NCI-H187 treated with DMSO at 0.1 percent for 48 hours (cell line): ENCODE data around the gene VTCN1.

ENCODE experiments used
- DNase-seq: peaks from one replicate; lab custom pipeline; 2025; lab: John Stamatoyannopoulos, UW

VTCN1 gene

DNA sequence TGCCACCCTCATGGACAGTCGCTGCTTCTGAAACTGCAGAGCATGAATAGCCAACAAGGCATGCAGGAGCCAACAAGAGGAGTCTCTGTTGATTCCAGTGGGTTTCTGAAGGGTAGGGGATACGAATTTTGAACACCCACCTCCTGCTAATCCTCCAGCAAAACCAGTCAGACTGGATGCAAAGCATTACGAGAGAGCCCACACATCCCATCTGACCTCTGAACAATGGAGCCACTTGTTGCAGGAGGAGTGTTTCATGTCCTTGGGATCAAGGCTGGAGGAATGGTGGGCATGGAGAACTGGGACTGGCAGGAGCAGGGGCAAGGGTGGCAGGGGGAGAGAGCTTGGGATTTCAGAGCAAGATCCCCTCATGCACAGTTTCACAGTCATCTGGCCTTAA, 1.6 kb downstream of the VTCN1 start:
- no peak for DNase-seq

DNA sequence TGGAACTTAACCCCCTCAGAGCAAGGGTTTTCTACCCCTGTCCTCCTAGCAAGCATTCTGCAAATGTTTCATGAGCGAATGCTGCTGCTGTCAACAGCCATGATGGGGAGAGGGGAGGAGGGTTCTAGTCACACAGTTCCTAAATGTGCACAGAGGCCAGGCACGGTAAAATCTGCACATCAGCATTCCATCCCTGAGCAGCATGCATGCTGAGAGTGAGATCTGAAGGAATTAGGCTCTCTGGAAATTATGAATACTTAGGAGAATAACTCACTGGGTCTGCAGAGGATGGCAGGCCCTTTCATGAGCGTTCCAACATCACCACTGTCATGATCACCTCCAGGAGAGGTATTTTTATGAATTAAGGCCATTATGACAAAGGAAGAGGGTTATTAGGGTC, 2.1 kb downstream of the VTCN1 start:
- no peak for DNase-seq

DNA sequence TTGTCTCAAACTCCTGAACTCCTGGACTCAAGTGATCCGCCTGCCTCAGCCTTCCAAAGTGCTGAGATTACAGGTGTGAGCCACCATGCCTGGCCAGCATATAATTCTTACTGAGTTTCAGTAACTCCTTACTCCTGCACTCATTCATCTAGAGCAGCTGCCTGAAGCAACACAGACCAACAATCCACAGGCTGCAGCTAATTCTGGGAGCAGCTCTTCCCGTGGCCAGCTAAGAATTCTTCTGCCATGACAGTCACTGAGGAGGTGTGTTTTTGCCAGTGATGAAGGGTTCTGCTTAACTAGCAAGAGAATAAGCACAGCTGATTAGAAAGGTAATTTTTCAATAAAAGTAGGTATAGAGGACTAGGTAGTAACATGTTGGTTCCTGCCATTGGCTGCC, 5.4 kb downstream of the VTCN1 start:
- DNase-seq, result no peak

DNA sequence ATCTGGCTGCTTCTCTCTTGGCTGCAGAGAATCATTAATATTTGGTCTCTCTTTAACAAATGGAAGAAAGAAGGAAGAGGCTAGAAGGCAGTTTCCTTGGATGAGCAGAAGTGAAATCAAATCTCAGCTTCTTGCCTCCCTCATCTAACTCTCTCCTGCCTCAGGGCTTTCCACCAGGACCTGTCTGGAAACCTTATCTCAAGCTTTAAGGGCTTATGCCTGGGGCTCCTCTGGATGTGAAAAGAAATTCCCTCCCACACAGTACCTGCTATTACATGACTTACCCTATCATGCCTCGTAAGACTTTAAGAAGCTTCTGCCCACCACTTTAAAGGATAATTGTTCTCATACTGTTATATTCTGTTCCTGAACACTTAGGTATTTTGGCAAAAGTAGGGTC, 8.9 kb downstream of the VTCN1 start:
- no peak for DNase-seq

DNA sequence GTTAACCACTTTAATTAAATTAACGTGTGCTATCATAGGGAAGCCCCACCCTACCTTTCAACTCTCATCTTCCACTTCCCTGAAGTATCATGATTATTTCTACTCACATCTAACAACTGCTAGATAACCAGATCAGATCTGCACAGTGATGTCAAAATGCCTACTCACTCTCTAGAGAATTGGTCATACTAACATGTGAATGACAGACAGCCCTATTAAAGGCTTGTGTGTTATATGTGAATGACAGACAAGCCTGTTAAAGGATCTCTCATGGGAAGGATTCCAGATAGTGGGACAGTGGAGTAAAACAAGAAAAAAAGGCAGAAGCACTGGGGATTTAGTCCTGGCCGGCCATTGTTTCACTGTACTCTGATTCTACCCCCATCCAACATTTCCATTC, 12.6 kb downstream of the VTCN1 start:
- DNase-seq, result no peak

DNA sequence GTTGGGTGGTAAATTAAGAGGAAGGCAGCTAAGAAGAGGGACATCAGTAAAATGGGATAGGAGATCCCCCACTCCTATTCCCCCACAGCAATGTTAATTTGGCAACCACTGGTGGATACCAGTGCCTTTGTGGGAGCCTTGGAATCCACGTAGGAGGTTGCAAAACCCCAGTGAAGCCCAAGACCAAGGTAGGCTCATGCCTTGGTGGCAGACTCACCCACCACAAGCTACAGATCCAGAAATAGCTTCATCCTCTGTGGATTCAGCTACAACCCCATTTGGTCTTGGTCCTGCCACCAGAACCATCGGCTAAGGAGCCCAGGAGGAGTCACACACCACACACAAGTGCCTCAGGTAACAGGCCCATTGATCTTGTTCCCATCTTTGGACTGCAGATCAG, 21.0 kb downstream of the VTCN1 start:
- DNase-seq, result no peak

DNA sequence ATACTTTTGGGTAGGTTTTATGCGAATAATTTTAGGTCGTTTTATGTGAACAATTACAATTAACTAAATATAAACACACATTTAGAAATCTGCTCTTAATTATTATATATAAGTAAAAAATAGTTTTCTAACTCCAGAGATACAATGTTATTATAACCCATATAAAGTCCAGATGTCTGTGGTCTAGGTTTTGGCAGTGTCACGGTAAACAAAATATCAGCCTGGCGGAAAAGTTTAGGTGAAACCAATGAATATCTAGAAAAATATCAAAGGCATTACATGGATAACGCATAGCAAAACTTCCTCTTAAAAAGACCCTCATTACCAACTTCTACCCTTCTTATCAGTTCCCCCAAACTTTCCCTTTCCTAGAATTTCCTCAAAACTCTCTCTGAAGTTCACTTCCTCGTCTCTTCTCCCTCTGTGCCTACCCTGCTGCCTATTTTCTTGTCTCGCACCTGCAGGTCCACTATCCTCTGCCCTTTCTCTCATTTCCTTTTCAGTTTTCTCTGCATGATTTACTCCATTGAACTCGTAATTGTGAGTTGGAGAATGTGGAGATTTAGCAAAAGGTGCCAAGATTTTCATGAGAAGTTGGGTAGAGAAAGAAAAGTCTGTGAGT, 21.8 kb downstream of the VTCN1 start:
- DNase-seq, result no peak

DNA sequence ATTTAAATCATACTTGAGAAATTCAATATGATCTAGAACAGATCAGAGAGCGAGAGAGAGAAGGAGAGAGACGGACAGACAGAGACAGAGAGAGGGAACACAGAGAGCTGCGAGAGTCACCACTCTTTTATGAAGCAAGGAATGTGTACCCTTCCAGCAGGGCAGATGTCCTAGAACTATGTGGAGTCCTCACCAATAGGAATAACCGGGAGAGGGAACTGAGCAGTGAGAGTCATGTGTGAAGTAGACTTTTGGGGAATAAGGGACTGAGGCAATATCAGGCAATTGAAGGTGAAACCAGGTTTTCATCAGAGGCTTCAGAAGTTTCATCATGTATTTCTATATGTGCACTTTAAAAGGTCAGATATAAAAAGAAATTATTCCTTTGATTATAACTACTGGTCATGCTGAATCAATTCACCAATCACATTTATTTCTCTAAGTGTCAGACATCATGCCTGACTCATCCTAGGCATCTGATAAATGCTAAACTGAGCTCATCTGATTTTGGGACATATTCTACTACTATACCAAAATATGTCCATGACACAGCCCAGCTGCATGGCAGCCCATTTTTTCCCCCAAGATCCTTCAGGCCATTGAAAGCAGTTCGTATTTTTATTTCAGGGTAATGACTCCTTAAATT, 22.4 kb downstream of the VTCN1 start:
- no peak for DNase-seq

DNA sequence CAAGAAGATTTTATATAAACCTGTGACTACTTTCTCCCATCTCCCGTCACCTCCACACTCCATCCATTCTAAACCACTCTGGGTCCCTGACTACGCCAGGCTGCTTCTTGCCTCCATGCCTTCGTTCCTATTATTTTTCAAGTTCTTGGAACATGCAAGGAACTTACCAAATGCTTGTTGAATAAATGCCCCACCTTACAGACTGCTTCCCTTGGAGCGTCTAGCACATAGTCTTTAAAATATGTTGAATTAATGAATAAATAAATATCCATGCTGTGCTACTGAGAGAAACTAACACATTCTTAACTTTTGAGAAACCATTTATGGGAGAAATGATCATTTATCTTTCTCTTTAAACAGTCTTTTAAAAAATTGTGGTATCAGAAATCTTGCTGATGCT, 27.6 kb downstream of the VTCN1 start:
- no peak for DNase-seq

DNA sequence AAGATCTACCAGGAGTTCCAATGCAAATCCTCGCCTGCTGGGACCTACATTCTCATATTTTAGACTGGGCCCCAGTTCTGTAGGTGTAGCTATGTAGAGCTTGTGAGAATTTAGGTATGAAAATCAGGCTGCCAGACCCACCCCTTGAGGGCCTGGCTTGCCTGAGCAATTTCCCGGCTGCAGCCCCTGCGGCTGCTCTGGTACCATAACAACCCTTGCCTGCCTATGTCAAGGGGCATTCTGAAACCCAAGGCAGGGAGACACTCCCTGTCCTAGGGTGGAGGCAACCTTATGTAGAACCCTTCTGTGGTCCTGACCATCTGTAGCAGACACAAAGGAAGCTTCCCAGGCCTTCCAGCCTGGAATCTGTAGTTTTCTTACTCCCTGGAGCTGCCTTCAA, 28.4 kb downstream of the VTCN1 start:
- no peak for DNase-seq

DNA sequence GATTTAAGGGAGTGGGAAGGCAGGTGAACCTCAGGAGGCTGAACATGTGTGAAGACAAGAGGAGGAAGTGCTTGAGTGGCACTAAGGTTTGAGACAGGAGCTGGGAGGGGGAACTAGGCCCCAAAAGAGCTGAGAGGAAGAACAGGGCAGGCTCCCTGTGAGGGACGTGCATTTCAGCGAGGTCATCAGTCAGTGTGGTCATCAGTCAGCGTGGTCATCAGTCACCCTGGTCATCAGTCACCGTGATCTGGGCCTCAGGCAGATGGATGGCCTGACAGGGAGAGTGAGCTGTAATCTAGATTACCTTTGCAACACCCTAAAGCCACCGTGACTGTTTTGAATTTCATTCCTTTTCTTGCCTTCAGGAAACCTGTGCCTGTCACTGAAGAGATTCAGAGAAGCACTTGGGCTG, 29.1 kb downstream of the VTCN1 start:
- no peak for DNase-seq

DNA sequence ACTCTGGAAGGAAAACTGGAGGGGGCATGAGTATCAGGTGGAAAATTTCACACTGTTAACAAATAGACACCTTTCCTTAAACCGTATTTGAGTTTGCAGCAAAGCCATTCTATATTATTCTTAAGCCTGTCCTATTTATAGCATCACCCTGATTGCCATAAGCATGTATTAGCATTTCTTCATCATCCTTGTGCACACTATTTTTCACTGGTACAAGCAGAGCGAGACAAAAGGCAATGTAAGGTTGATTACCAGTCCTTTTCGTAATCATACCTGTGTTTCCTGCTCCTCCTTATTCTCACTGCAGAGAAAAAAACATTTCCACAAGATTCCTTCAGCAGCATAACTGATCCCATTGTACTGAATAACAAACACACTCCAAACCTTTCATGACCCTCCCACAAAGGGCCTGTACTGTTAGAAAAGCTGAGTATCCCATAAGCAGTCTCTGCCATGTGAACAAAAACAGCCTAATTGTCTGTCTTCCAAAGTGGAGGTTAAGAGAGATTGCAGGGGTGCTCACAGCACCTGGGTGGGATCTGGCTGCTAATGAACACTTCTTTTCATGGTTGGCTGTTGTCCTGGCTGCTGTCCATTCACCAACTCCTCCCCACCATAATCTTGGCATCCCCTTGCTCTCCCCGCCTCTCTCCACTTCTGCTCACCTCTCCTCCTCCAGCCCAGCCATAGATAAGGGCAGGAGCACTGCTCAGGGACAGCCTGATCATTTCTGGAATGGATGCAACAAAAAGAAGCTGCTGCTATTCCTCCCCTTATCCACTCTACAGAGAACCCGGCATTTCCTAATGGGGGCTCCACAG, 30.4 kb downstream of the VTCN1 start:
- DNase-seq, result no peak

DNA sequence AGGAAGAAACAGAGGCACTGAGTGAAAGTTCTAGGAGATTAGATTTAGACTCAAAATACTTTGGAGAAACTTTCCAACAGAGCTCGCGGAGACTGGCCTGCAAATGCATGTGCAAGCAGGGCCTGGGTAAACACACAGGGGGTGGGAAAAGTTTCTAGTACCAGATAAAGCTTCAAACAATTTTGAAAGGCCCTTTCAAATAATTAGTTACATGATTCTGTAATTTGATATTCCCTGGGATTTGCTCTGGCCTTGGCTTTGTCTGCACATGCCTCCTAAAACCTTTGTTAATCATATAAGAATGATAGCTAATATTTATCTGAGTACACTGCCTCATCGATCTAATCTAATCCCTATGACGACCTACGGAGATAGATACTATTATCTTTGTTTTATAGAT, 31.3 kb downstream of the VTCN1 start:
- DNase-seq, result no peak

DNA sequence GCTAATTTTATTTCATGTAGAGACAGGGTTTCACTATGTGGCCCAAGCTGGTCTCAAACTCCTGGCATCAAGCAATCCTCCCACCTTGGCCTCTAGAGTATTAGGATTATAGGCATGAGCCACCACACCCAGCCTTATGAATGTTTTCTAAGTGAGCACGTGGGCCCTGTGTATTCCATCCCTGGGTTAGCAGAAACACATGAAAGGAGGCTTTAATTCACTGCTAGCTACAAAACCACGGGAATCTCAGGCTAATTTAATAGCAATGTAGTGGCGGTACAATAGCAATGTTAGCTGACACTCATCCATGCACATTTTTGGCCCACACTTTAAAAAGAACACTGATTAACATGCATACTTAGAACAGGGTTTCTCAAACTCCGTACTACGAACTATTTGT, 32.0 kb downstream of the VTCN1 start:
- no peak for DNase-seq

DNA sequence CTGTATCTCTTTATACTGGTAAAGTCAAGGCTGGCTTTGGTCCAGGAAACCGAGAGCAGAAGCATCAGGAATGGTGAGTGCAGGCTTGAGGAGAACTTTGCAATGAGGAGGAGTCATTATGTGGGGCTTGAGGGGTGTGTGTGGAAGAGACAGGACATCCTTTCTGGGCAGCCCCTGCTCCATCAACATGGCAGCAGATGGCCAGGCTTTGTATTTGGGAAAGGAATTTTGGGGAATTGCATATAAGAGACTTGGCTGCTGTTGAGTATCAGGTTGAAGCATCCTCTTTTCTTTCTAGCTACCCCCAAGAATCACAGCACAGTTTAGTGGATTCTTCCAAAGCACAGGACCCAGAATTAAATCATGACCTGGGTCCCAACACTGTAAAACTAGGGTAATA, 33.4 kb downstream of the VTCN1 start:
- DNase-seq, result no peak

DNA sequence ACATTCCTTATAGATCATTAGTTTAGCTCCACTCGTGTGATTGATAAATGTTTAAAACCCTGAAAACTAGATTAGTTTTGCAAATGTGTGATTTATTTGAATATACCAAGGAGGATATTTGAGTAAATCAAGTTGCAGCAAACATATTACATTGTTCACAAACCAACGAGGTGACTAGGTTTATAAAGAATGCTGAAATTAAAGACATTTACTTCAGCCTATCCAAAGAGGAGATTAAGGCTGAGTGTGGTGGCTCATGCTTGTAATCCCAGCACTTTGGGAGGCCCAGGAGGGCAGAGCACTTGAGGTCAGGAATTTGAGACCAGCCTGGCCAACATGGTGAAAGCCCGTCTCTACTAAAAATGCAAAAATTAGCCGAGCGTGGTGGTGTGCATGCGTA, 34.1 kb downstream of the VTCN1 start:
- DNase-seq, result no peak

DNA sequence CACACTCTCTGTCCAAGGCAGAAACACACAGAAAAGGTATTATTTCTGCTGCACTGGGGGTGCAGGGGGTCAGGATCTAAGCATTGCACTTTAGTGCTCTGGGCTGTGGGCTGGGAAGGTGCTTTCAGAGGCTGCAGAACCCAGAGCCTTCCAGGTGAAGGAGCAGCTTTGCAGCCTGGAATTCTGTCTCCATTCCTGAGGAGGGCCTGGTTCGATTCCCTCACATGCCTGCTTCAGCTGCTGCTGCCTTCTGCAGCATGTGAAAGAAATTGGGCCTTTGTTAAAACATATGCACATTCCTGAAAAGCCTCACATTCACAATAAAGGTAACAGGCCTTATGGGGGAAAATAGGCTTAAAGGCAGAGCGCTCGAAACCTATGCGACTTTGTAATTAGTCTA, 35.9 kb downstream of the VTCN1 start:
- no peak for DNase-seq

DNA sequence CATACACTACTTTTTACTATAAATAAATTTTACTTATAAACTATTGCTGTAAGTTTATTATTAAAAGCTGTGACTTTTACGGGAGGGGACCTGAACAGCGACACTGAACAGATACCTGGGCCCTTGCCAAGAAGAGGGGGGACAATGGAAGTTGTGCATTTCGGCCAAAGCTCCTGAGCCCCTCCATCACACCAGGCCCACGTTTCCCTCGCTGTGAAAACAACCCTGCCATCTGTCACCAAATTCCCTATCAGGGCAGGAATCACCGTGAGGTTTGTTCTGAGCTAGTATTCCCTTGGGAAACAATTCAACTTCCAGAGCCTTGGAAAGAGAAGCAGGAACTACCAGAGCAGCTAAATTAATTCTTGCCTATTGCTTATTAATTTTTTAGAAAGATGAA, 37.0 kb downstream of the VTCN1 start:
- DNase-seq, result no peak

DNA sequence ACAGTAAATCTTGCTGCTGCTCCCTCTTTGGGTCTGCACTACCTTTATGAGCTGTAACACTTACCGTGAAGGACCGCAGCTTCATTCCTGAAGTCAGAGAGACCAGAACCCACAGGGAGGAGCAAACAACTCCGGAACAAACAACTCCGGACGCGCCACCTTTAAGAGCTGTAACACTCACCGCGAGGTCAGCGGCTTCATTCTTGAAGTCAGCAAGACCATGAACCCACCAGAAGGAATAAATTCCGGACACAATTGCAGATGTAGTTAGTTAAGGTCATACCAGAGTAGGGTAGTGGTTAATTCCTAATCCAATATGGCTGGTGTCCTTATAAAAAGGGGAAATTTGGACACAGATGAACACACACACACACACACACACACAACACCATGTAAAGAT, 37.7 kb downstream of the VTCN1 start:
- no peak for DNase-seq

DNA sequence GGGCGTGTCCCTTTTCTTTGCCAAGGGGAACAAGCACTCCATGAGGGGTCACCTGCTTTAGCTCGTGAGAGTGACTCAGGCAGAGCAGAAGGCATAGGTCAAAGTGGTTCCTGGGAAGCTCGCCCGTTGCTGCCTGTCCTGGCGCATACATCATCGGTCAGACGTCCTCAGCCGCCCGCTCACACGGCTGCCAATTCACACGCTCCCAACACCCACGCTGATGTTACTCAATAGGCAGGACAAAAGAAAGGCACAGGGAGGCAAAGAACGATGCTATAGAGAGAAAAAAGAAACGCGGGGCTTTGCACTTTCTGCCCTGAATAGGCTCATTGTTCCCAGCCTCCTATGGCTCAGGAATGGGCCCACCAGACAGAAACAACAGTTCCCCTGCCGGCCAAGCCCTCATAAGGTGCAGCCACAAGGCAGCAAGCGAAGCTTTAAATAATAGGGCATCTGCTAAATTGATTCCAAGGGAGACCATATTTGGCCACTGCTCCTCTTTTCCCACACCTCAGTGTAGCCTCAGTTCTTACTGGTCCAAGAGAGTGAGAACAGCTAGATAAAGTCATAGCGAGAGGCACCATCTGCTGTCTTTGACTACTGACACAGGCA, 38.7 kb downstream of the VTCN1 start:
- DNase-seq, result no peak

DNA sequence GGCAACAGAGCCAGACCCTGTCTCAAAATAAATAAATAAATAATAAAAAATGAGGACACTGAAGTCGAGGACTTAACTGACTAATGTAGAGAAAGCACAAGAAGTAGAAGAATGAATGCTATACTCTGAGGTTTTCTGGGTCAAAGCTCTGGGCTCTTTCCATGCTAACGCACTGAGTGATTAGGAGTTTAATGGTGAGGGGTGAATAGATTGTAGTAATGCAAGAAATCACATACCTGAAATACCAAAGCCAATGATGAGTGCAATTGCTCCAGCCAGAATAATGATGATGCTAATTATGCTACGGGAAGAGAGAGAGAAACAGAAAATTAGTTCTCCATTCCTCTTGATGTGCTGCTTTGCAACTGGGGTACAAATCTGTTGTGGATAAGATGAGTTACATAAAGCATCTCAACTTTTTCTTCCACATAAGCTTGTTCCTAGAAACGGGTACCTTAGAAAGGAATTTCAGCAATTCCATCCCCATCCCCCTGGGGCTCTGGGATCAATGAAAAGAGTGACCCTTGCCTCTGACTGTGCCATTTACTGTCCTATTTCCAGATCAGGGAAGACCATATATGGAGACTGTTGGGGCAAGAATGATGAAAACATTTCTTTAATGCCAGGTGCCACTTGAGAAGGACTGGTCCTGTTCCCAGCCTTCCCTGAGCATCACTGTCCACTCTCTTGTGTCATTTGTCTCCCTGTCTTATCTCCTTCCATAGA, 40.7 kb downstream of the VTCN1 start:
- no peak for DNase-seq

DNA sequence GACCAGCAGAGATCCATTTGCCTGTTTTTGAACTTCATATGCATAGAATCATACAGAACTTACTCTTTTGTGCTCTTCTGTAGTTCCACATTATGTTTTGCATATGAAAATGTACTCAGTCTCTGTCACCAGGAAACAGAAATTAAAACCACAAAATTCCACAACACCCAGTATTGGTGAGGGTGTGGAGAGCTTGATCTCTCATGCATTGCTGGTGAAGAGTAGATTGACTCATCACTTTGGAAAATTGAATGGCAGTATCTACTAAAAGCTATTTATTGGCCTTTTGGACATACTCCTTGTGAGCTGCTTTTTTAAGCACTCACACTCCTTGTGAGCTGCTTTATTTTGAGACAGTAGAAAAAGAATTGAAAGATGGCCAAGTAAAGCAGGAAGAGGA, 43.3 kb downstream of the VTCN1 start:
- no peak for DNase-seq
